Neural cell (in vitro differentiated cells): ENCODE data around the gene SMCO1. TPM values are rescaled to one million over a fixed set of nuclear protein-coding genes. Genes with fewer than 3 reads are reported as not detected.
"Not testable (repeated sequence)": the region's sequence is repeated elsewhere in the genome, so short reads cannot be mapped to it uniquely, and the experiment has no call there.

Experiments used
- H2AFZ ChIP-seq: fragments of 200-600, 300-800 bp; sonication (generic), shearing (Covaris generic); 2 replicates; pipeline ENCODE4 v1.6.0; 2014; ENCODE audit warnings: low read depth, mild to moderate bottlenecking, antibody characterized with exemption, low read length, moderate library complexity
- H3F3A ChIP-seq: fragments of 200-600 bp; shearing (Covaris generic); 2 replicates; pipeline ENCODE4 v1.6.1; 2016; ENCODE audit warnings: mild to moderate bottlenecking, moderate library complexity, mixed read lengths, antibody characterized with exemption, low read length; ENCODE audit not compliant: insufficient read depth, poor library complexity, severe bottlenecking
- H3K27ac ChIP-seq: fragments of 200-600, 300-800 bp; sonication (generic), shearing (Covaris generic); 2 replicates; pipeline ENCODE4 v1.5.1; 2014; ENCODE audit warnings: mild to moderate bottlenecking, low read length, moderate library complexity
- H3K27me3 ChIP-seq: fragments of 300-800, 200-600 bp; sonication (generic), shearing (Covaris generic); 2 replicates; pipeline ENCODE4 v1.6.0; 2014; ENCODE audit warnings: mild to moderate bottlenecking, low read depth, low read length, moderate library complexity; ENCODE audit not compliant: insufficient read depth
- H3K36me3 ChIP-seq: fragments of 300-800, 200-600 bp; sonication (generic), shearing (Covaris generic); 2 replicates; pipeline ENCODE4 v1.5.1; 2014; ENCODE audit warnings: mild to moderate bottlenecking, antibody characterized with exemption, low read length, moderate library complexity; ENCODE audit not compliant: insufficient read depth
- H3K4me2 ChIP-seq: fragments of 300-800, 200-600 bp; sonication (generic), shearing (Covaris generic); 2 replicates; pipeline ENCODE4 v1.6.0; 2014; ENCODE audit warnings: mild to moderate bottlenecking, low read length
- H3K4me3 ChIP-seq: fragments of 300-800, 200-600 bp; sonication (generic), shearing (Covaris generic); 2 replicates; pipeline ENCODE4 v1.5.1; 2014; ENCODE audit warnings: mild to moderate bottlenecking, low read length, moderate library complexity
- H3K79me2 ChIP-seq: fragments of 200-600 bp; shearing (Covaris generic); replicated peaks from 2 replicates; pipeline ENCODE4 v1.6.0; 2014; ENCODE audit warnings: mild to moderate bottlenecking, low read length, moderate library complexity; ENCODE audit not compliant: insufficient read depth
- H3K9ac ChIP-seq: fragments of 300-800, 200-600 bp; sonication (generic), shearing (Covaris generic); 2 replicates; pipeline ENCODE4 v1.6.1; 2016; ENCODE audit warnings: mild to moderate bottlenecking, low read length, mixed read lengths
- H3K9me2 ChIP-seq: fragments of 200-600 bp; shearing (Covaris generic); 2 replicates; pipeline ENCODE4 v1.6.1; 2016; ENCODE audit warnings: mild to moderate bottlenecking, low read length, mixed read lengths; ENCODE audit not compliant: insufficient read depth
- H3K9me3 ChIP-seq: fragments of 200-600, 300-800 bp; sonication (generic), shearing (Covaris generic); 2 replicates; pipeline ENCODE4 v1.6.1; 2016; ENCODE audit warnings: mild to moderate bottlenecking, mixed run types, low read length, moderate library complexity, mixed read lengths
- H4K20me1 ChIP-seq: fragments of 200-600 bp; shearing (Covaris generic); 2 replicates; pipeline ENCODE4 v1.6.1; 2016; ENCODE audit warnings: mild to moderate bottlenecking, mixed run types; ENCODE audit not compliant: insufficient read depth
- polyA plus RNA-seq: library from polyadenylated mRNA; depleted of rRNA; stranded (reverse); fragments of >200 nt; gene quantifications from 2 replicates; pipeline ENCODE4 v1.2.3, GENCODE V29; 2014
- small RNA-seq, 3 experiments: library from RNA; depleted of rRNA; stranded (forward); fragments of <200 nt; gene quantifications; one replicate each; pipeline ENCODE3, GENCODE V24; 2012

SMCO1 gene
- polyA plus RNA-seq, 1 donor from 2014 or later: not detected

DNA sequence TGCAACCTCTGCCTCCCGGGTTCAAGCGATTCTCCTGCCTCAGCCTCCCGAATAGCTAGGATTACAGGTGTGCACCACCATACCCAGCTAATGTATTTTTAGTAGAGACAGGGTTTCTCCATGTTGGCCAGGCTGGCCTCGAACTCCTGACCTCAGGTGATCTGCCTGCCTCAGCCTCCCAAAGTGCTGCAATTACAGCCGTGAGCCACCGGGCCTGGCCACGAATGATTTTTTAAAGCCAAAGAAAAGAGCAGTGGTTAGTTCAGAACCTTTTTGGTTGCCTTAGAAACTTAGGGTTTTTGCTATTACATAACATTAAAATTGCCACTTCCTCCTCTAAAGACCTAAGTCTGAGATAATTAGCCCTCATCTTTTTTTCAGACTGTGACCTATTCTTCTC is 57.7 kb downstream of the SMCO1 start:
- H3K9me3 ChIP-seq, H3K27ac ChIP-seq, H4K20me1 ChIP-seq, H3K4me2 ChIP-seq, H3K36me3 ChIP-seq, H2AFZ ChIP-seq, H3K27me3 ChIP-seq, H3K9me2 ChIP-seq, H3F3A ChIP-seq, H3K9ac ChIP-seq, H3K79me2 ChIP-seq, H3K4me3 ChIP-seq: not testable (repeated sequence)

Small RNA genes lying within 50 kb of the gene (small RNA-seq; reads per million reads assigned to genes)
- 0 reads per million in 3 experiments for gene RPS29P3

Other genes with a start within 250 kb of the SMCO1 start
- 21.7 and 24.6 TPM in 2 replicates for gene PCYT1A, start 227.6 kb downstream of the SMCO1 start, polyA plus RNA-seq
- gene DYNLT2B, start 197.1 kb downstream of the SMCO1 start, polyA plus RNA-seq: 245 and 276 TPM in 2 replicates
- gene TM4SF19, start 177.0 kb downstream of the SMCO1 start, polyA plus RNA-seq: not detected in 2 replicates
- gene UBXN7, start 82.9 kb downstream of the SMCO1 start, polyA plus RNA-seq: 18.1 and 19.6 TPM in 2 replicates
- gene RNF168, start 11.6 kb downstream of the SMCO1 start, polyA plus RNA-seq: 4.2 and 4.3 TPM in 2 replicates
- gene WDR53, start 53.2 kb upstream of the SMCO1 start, polyA plus RNA-seq: 4.3 and 7.2 TPM in 2 replicates
- gene FBXO45, start 53.3 kb upstream of the SMCO1 start, polyA plus RNA-seq: 31.5 and 35.3 TPM in 2 replicates
- not detected in 2 replicates for gene NRROS, start 124.3 kb upstream of the SMCO1 start, polyA plus RNA-seq
- gene CEP19, start 196.9 kb upstream of the SMCO1 start, polyA plus RNA-seq: 37.9 and 43.1 TPM in 2 replicates
- gene PIGX, start 197.0 kb upstream of the SMCO1 start, polyA plus RNA-seq: 97.3 and 116 TPM in 2 replicates
- gene PAK2, start 224.5 kb upstream of the SMCO1 start, polyA plus RNA-seq: 37.9 and 40.3 TPM in 2 replicates